Right cardiac atrium (tissue), 5 donors: Measurements from ENCODE around the gene C1QTNF8. TPM values are rescaled to one million over a fixed set of nuclear protein-coding genes. Genes with fewer than 3 reads are reported as not detected.
"Not testable (repeated sequence)": the region's sequence is repeated elsewhere in the genome, so short reads cannot be mapped to it uniquely, and the experiment has no call there.

Experiments
- ATAC-seq, 2 donors: fragments of 200-7000 bp; cut with Tn5 transposase; one replicate each; pipeline versions ENCODE4 v1.8.0 to v1.9.1; 2020; ENCODE audit warnings: moderate library complexity in 2 of 2, mild to moderate bottlenecking in 1 of 2
- DNase-seq, 3 donors: peaks; one replicate each; pipeline ENCODE4 v3.0.0-alpha.2; 2020
- H3K27ac ChIP-seq: one replicate; pipeline ENCODE4 v1.5.1; 2013; ENCODE audit warnings: mild to moderate bottlenecking, low read length, control low read depth, moderate library complexity
- H3K27me3 ChIP-seq: one replicate; pipeline ENCODE4 v1.6.1; 2013; ENCODE audit not compliant: control insufficient read depth, insufficient read depth
- H3K4me1 ChIP-seq: one replicate; pipeline ENCODE4 v1.6.1; 2013; ENCODE audit warnings: low read length; ENCODE audit not compliant: control insufficient read depth, insufficient read depth
- H3K4me3 ChIP-seq: one replicate; pipeline ENCODE4 v1.5.1; 2013; ENCODE audit warnings: low read length, control low read depth
- H3K9me3 ChIP-seq: one replicate; pipeline ENCODE4 v1.6.1; 2013; ENCODE audit warnings: low read length; ENCODE audit not compliant: control insufficient read depth
- WGBS: extraction: QIAGEN DNeasy Blood & Tissue Kit; methylation state at CpG from one replicate; pipeline ENCODE4 v1.1.7; 2013; 5-methylcytosine and 5-hydroxymethylcytosine counted together
- intact Hi-C, 4 donors: fragments of 100-400 bp; cut with DNase I; formaldehyde crosslinking; loops; one replicate each; pipeline versions ENCODE4 v1.11.0 to v1.14.0; 2022 to 2023
- polyA plus RNA-seq: library from polyadenylated mRNA; stranded (reverse); fragments of 200-250 nt; gene quantifications from one replicate; pipeline ENCODE4 v1.2.3, GENCODE V29; 2013
- total RNA-seq, 4 donors: library from RNA; stranded (reverse); fragmentation: NEBNext Ultra II Directional; extraction: Animal tissue kit (Norgen Biotek cat#: 25700); gene quantifications; one replicate each; pipeline ENCODE4 v1.2.1, GENCODE V29; 2021
- donor health status: healthy with polysubstance abuse.
- donor health status: DM: no; HTN: yes; CAD: no.
- donor health status: DM: no; HTN: no; CAD: no.
- donor health status: DM: no; HTN: yes; CAD: no; lungs with severe emphysema.
- donor health status: DM: yes; HTN: yes; CAD: no.

Gene C1QTNF8
- total and polyA plus RNA-seq, 5 donors = 0.05 to 0.23 (median 0.15) TPM; not detected in 2

GRCh38 chr16:1090620-1091587, 5.1 kb downstream of the C1QTNF8 start:
- peak; percentile 15 to 46 for ATAC-seq

GRCh38 chr16:1089822-1090619, 6.0 kb downstream of the C1QTNF8 start:
- H3K4me1 ChIP-seq = no peaks in the 10 kb centered on the region
- DNase-seq = peak; percentile 67 to 89 (median 87)
- intact Hi-C loops = no loop called here
- ATAC-seq = peak; percentile 85 to 87
- H3K27me3 ChIP-seq = no peaks in the 10 kb centered on the region
- 24% methylated on average over 38 of the region's 38 CpGs for WGBS
- H3K9me3 ChIP-seq = peaks cover under 1% of the 10 kb centered on the region
- no peak overlapping the region for H3K4me3 ChIP-seq
- H3K27ac ChIP-seq = peak overlapping the region; percentile 53

More at GRCh38 chr16:1090620-1091587, 5.1 kb downstream of the C1QTNF8 start:
- Histone ChIP-seq H3K4me1 (no peaks in the 10 kb centered on the region), H3K27ac (peak overlapping the region; percentile 40), H3K4me3 (no peak overlapping the region), H3K9me3 (no peaks in the 10 kb centered on the region), H3K27me3 (no peaks in the 10 kb centered on the region)
- intact Hi-C loops = no loop called here
- 36% methylated on average over 27 of the region's 27 CpGs for WGBS
- no peak for DNase-seq

- Histone ChIP-seq H3K4me1 (no peaks in the 10 kb centered on the region), H3K4me3 (no peak overlapping the region), H3K27ac (no peak overlapping the region), H3K9me3 (peaks cover 6% of the 10 kb centered on the region), H3K27me3 (no peaks in the 10 kb centered on the region)
- ATAC-seq (peak; percentile 69 to 73), DNase-seq (peak; percentile 41 to 83 (median 80))
- WGBS = 44% methylated on average over 17 of the region's 17 CpGs
- intact Hi-C loops = no loop called here
Measured at GRCh38 chr16:1089439-1089821, 6.6 kb downstream of the C1QTNF8 start.

GRCh38 chr16:1088295-1089170, 7.5 kb downstream of the C1QTNF8 start:
- DNase-seq (no peak), ATAC-seq (no peak)
- H3K4me1 ChIP-seq = no peaks in the 10 kb centered on the region
- no peak overlapping the region for H3K27ac ChIP-seq
- peaks cover 6% of the 10 kb centered on the region for H3K9me3 ChIP-seq
- H3K27me3 ChIP-seq = no peaks in the 10 kb centered on the region
- H3K4me3 ChIP-seq = no peak overlapping the region
- intact Hi-C loops = no loop called here
- 55% methylated on average over 40 of the region's 40 CpGs for WGBS

GRCh38 chr16:1086443-1086842, 9.6 kb downstream of the C1QTNF8 start:
- H3K4me3 ChIP-seq, H3K4me1 ChIP-seq, intact Hi-C loops, DNase-seq, H3K9me3 ChIP-seq, ATAC-seq, H3K27me3 ChIP-seq, H3K27ac ChIP-seq: not testable (repeated sequence)
- WGBS = 87% methylated on average over 10 of the region's 10 CpGs

GRCh38 chr16:1084971-1085370, 11.1 kb downstream of the C1QTNF8 start:
- ATAC-seq (no peak), DNase-seq (no peak)
- intact Hi-C loops = no loop called here
- 87% methylated on average over 6 of the region's 6 CpGs for WGBS
- H3K27ac ChIP-seq = no peak overlapping the region
- no peak overlapping the region for H3K4me3 ChIP-seq
- H3K4me1 ChIP-seq = no peaks in the 10 kb centered on the region
- H3K9me3 ChIP-seq = peaks cover 6% of the 10 kb centered on the region
- H3K27me3 ChIP-seq = no peaks in the 10 kb centered on the region

- 67% methylated on average over 34 of the region's 34 CpGs for WGBS
- H3K4me3 ChIP-seq = no peak overlapping the region
- H3K27ac ChIP-seq = no peak overlapping the region
- H3K4me1 ChIP-seq = no peaks in the 10 kb centered on the region
- H3K27me3 ChIP-seq = no peaks in the 10 kb centered on the region
- no peak for DNase-seq
- intact Hi-C loops = no loop called here
- ATAC-seq = no peak
- peaks cover 6% of the 10 kb centered on the region for H3K9me3 ChIP-seq
Measured at GRCh38 chr16:1082952-1083675, 12.9 kb downstream of the C1QTNF8 start.

- no peaks in the 10 kb centered on the region for H3K4me1 ChIP-seq
- no peak overlapping the region for H3K27ac ChIP-seq
- DNase-seq (no peak), ATAC-seq (no peak)
- 59% methylated on average over 21 of the region's 21 CpGs for WGBS
- intact Hi-C loops = no loop called here
- no peaks in the 10 kb centered on the region for H3K27me3 ChIP-seq
- H3K4me3 ChIP-seq = no peak overlapping the region
- peaks cover 6% of the 10 kb centered on the region for H3K9me3 ChIP-seq
Measured at GRCh38 chr16:1082266-1082951, 13.6 kb downstream of the C1QTNF8 start.

GRCh38 chr16:1081734-1082265, 14.2 kb downstream of the C1QTNF8 start:
- ATAC-seq = no peak
- intact Hi-C loops = no loop called here
- Histone ChIP-seq H3K9me3 (peaks cover 6% of the 10 kb centered on the region), H3K27me3 (no peaks in the 10 kb centered on the region), H3K4me1 (no peaks in the 10 kb centered on the region), H3K27ac (no peak overlapping the region), H3K4me3 (no peak overlapping the region)
- no peak for DNase-seq
- WGBS = 63% methylated on average over 22 of the region's 22 CpGs
